SK-N-SH treated with all-trans-retinoic acid at 6 μM for 48 hours (cell line): ENCODE data around the gene DTX4.

ENCODE experiments used
- ATAC-seq: fragments of 200-7000 bp; cut with Tn5 transposase; 3 replicates; pipeline ENCODE4 v1.9.1; 2020; ENCODE audit warnings: mild to moderate bottlenecking, moderate library complexity
- ARNTL ChIP-seq: fragments of 450-650 bp; formaldehyde crosslinking; IDR thresholded peaks from 2 replicates; pipeline ENCODE4 v1.5.0; 2020; ENCODE audit warnings: low read depth, mild to moderate bottlenecking, moderate library complexity, borderline replicate concordance
- BACH2 ChIP-seq: fragments of 250-450 bp; sonication (Bioruptor Pico); IDR thresholded peaks from 2 replicates; pipeline ENCODE4 v1.9.0; 2021; ENCODE audit warnings: mild to moderate bottlenecking, borderline replicate concordance
- CREB5 ChIP-seq: fragments of 250-450 bp; sonication (Bioruptor Pico); IDR thresholded peaks from 2 replicates; pipeline ENCODE4 v1.5.1; 2020; ENCODE audit warnings: low read depth, mild to moderate bottlenecking, moderate library complexity
- CSDC2 ChIP-seq: fragments of 250-450 bp; sonication (Bioruptor Pico); IDR thresholded peaks from 2 replicates; pipeline ENCODE4 v1.5.0; 2020; ENCODE audit warnings: mild to moderate bottlenecking, moderate library complexity
- CSRNP3 ChIP-seq: fragments of 250-450 bp; sonication (Bioruptor Pico); IDR thresholded peaks from 2 replicates; pipeline ENCODE4 v1.5.1; 2021; ENCODE audit warnings: mild to moderate bottlenecking, moderate library complexity
- ESRRG ChIP-seq: fragments of 250-450 bp; sonication (Bioruptor Pico); IDR thresholded peaks from 2 replicates; pipeline ENCODE4 v1.6.1; 2021; ENCODE audit warnings: mild to moderate bottlenecking
- GLIS3 ChIP-seq: fragments of 250-450 bp; sonication (Bioruptor Pico); IDR thresholded peaks from 2 replicates; pipeline ENCODE4 v1.5.0; 2020; ENCODE audit warnings: mild to moderate bottlenecking, moderate library complexity
- OSR1 ChIP-seq: fragments of 250-450 bp; sonication (Bioruptor Pico); IDR thresholded peaks from 2 replicates; pipeline ENCODE4 v1.8.0; 2022; ENCODE audit warnings: moderate library complexity, mild to moderate bottlenecking, inconsistent platforms
- PATZ1 ChIP-seq: fragments of 250-450 bp; sonication (Bioruptor Pico); IDR thresholded peaks from 2 replicates; pipeline ENCODE4 v1.8.0; 2020; ENCODE audit warnings: mild to moderate bottlenecking, moderate library complexity, borderline replicate concordance
- POU6F1 ChIP-seq: fragments of 250-450 bp; sonication (Bioruptor Pico); IDR thresholded peaks from 2 replicates; pipeline ENCODE4 v1.8.0; 2021; ENCODE audit warnings: low read depth, mild to moderate bottlenecking, moderate library complexity, borderline replicate concordance
- PPARA ChIP-seq: fragments of 250-450 bp; sonication (Bioruptor Pico); IDR thresholded peaks from 2 replicates; pipeline ENCODE4 v1.5.0; 2020; ENCODE audit warnings: mild to moderate bottlenecking, borderline replicate concordance
- RARB ChIP-seq: fragments of 250-450 bp; sonication (Bioruptor Pico); IDR thresholded peaks from 2 replicates; pipeline ENCODE4 v1.8.0; 2021; ENCODE audit warnings: mild to moderate bottlenecking, moderate library complexity
- SNAI2 ChIP-seq: fragments of 250-450 bp; sonication (Bioruptor Pico); IDR thresholded peaks from 2 replicates; pipeline ENCODE4 v1.5.0; 2020; ENCODE audit warnings: mild to moderate bottlenecking, moderate library complexity
- TCF4 ChIP-seq: fragments of 250-450 bp; sonication (Bioruptor Pico); IDR thresholded peaks from 2 replicates; pipeline ENCODE4 v1.8.0; 2021; ENCODE audit warnings: mild to moderate bottlenecking, moderate library complexity, borderline replicate concordance
- TOX ChIP-seq: fragments of 250-450 bp; sonication (Bioruptor Pico); IDR thresholded peaks from 2 replicates; pipeline ENCODE4 v1.8.0; 2021; ENCODE audit warnings: mild to moderate bottlenecking, moderate library complexity, borderline replicate concordance
- TSHZ2 ChIP-seq: fragments of 250-450 bp; sonication (Bioruptor Pico); IDR thresholded peaks from 2 replicates; pipeline ENCODE4 v1.5.0; 2020; ENCODE audit warnings: mild to moderate bottlenecking, moderate library complexity
- ZFP3 ChIP-seq: fragments of 250-450 bp; sonication (Bioruptor Pico); IDR thresholded peaks from 2 replicates; pipeline ENCODE4 v1.5.0; 2020; ENCODE audit warnings: mild to moderate bottlenecking, moderate library complexity
- ZFP30 ChIP-seq: fragments of 450-650 bp; formaldehyde crosslinking; IDR thresholded peaks from 2 replicates; pipeline ENCODE4 v1.5.0; 2022; ENCODE audit warnings: mild to moderate bottlenecking, moderate library complexity
- ZNF565 ChIP-seq: fragments of 450-650 bp; formaldehyde crosslinking; conservative IDR thresholded peaks from 2 replicates; pipeline ENCODE4 v1.5.0; 2020; ENCODE audit warnings: low read depth, mild to moderate bottlenecking, moderate library complexity
- ZNF8 ChIP-seq: fragments of 450-650 bp; formaldehyde crosslinking; IDR thresholded peaks from 2 replicates; pipeline ENCODE4 v1.5.0; 2020; ENCODE audit warnings: mild to moderate bottlenecking, moderate library complexity

The DTX4 gene

GRCh38 chr11:59216641-59217564 is 45.0 kb downstream of the DTX4 start:
- ATAC-seq: no peak
- TF ChIP-seq ZNF8 (CRISPR knock-in tag) (no peak), ZFP3 (CRISPR knock-in tag) (no peak), CSDC2 (CRISPR knock-in tag) (no peak), OSR1 (no peak), SNAI2 (CRISPR knock-in tag) (no peak), PATZ1 (CRISPR knock-in tag) (no peak), TSHZ2 (CRISPR knock-in tag) (no peak), ZFP30 (CRISPR knock-in tag) (no peak), ZNF565 (no peak), BACH2 (CRISPR knock-in tag) (no peak), POU6F1 (CRISPR knock-in tag) (no peak), RARB (CRISPR knock-in tag) (no peak), CREB5 (no peak), TOX (CRISPR knock-in tag) (no peak), TCF4 (CRISPR knock-in tag) (no peak), PPARA (CRISPR knock-in tag) (no peak), CSRNP3 (CRISPR knock-in tag) (no peak), ESRRG (CRISPR knock-in tag) (no peak), ARNTL (CRISPR knock-in tag) (no peak)

GRCh38 chr11:59218319-59218718 is 46.4 kb downstream of the DTX4 start:
- TF ChIP-seq CREB5 (no peak), POU6F1 (CRISPR knock-in tag) (no peak), GLIS3 (no peak)
- ATAC-seq: no peak
